RWPE1 (cell line): ENCODE measurements around the gene PTPRF.

ENCODE experiments used
- CTCF ChIA-PET: fragments of 350-600 bp; sonication (Branson Sonifier 250); formaldehyde crosslinking; extraction: SDS; loops from one replicate; lab custom pipeline; 2021; lab: Yijun Ruan, JAX
- POLR2A ChIA-PET: fragments of 400-600 bp; formaldehyde crosslinking; extraction: SDS; loops from one replicate; lab custom pipeline; 2020; ENCODE audit warnings: antibody characterized with exemption; ENCODE audit not compliant: low non-redundant PET; lab: Yijun Ruan, JAX
- DNase-seq: peaks from one replicate; pipeline ENCODE4 v3.0.0; 2012; ENCODE audit warnings: low spot score
- H3K27ac ChIP-seq: fragments of 450-650 bp; 2 replicates; pipeline ENCODE4 v1.5.1; 2017
- TF ChIP-seq, protein P1 (sequence below): fragments of 450-650 bp; conservative IDR thresholded peaks from 2 replicates; pipeline ENCODE4 v1.5.1; 2017; ENCODE audit warnings: low read depth, mild to moderate bottlenecking

The PTPRF gene

DNA sequence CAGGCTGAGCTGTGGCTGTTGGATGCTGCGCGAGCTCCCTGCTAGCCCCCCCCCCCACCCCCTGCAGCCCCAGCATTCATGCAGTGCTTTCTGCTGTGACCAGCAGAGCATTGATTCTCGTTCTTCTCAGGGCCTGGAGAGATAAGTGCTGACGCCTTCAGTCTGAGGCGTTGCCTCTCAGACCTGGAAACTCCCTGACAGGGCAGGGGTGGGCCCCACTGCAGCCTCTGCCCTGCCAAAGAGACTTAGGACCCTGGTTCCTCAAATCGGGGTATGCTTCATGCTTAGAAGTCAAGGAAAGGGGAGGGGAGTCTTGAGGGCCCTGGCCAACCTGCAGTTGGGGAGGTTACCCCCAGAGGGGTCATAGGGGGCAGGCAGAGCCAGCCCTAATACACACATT lies 38.5 kb downstream of the PTPRF start:
- ChIA-PET CTCF (no interaction called here), POLR2A (no interaction called here)
- peak overlapping the region; percentile 76 for H3K27ac ChIP-seq
- DNase-seq, result no peak
- TF ChIP-seq, protein P1, sequence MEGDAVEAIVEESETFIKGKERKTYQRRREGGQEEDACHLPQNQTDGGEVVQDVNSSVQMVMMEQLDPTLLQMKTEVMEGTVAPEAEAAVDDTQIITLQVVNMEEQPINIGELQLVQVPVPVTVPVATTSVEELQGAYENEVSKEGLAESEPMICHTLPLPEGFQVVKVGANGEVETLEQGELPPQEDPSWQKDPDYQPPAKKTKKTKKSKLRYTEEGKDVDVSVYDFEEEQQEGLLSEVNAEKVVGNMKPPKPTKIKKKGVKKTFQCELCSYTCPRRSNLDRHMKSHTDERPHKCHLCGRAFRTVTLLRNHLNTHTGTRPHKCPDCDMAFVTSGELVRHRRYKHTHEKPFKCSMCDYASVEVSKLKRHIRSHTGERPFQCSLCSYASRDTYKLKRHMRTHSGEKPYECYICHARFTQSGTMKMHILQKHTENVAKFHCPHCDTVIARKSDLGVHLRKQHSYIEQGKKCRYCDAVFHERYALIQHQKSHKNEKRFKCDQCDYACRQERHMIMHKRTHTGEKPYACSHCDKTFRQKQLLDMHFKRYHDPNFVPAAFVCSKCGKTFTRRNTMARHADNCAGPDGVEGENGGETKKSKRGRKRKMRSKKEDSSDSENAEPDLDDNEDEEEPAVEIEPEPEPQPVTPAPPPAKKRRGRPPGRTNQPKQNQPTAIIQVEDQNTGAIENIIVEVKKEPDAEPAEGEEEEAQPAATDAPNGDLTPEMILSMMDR, result no peak

DNA sequence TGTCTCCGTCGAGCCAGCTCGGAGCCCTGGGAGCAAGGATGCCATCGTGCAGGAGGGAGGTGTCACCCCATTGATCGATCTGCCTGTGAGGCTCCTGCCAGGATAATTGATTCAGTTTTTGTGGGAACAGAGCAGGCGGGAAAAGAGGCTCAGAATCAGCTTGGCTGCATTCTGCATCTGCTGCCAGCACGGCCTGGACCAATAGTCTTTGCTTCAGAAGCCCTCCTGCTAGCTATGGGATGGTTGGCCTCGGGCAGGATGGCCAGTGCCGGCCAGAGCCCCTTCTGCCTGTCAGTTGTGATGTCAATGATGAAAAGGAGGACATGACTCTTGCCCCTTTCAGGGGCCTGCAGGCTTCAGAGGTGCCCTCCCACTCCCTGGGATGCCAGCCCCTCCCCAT lies 39.6 kb downstream of the PTPRF start:
- CTCF ChIA-PET, result no interaction called here

DNA sequence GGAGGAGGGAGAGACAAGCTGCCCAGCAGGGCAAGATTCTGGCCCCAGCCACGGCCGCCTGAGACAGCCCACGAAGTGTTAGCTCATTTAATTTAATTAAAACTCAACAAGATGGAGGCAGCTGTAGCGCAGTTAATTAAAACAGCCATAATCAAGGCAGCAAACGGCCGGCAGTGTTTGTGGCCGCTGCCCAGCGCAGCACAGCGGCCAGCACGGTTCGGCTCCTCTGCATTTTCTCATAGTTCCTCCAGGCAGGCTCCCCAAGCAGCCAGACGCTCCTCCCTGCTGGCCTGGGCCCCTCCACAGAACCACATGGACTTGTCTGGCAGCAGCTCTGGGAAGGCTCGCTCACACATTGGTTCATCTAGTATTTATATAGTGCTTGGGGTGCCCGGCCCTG lies 40.0 kb downstream of the PTPRF start:
- peak overlapping the region; percentile 76 for H3K27ac ChIP-seq
- TF ChIP-seq, protein P1, result no peak
- CTCF ChIA-PET, result interaction anchor here (0.6 to 1.2 kb wide), 2 partner anchors 10 to 262 kb away, joined by 3 to 4 read pairs; no protein-coding TSS in a partner anchor
- POLR2A ChIA-PET, result no interaction called here
- no peak for DNase-seq

More for the DNA sequence above, 39.6 kb downstream of the PTPRF start:
- TF ChIP-seq, protein P1, result no peak
- H3K27ac ChIP-seq, result peak overlapping the region; percentile 76
- DNase-seq, result no peak
- POLR2A ChIA-PET, result no interaction called here

DNA sequence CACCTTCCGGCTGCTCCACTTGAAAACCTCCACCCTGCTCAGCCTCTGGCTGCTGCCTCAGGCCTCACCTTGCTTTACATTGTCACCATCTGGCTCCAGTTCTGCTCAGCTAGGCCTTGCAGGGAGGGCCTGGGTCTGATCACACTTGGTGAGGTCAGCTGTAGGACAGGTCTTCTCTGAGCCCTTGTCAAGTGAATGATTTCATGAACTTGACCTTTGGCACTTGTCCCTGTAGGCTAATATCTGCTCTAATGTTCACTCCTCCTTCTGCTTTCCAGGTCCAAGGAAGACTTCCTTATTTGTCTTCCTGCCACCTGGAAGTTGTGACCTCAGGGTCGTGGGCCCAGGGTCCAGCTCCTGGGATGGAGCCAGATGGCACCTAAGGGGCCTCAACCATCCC lies 41.4 kb downstream of the PTPRF start:
- ChIA-PET CTCF (interaction anchor here (0.8 kb wide), 1 partner anchor 14 kb away, joined by 6 read pairs; no protein-coding TSS in a partner anchor), POLR2A (no interaction called here)
- H3K27ac ChIP-seq, result peak overlapping the region; percentile 76
- no peak for DNase-seq
- TF ChIP-seq, protein P1, result no peak

DNA sequence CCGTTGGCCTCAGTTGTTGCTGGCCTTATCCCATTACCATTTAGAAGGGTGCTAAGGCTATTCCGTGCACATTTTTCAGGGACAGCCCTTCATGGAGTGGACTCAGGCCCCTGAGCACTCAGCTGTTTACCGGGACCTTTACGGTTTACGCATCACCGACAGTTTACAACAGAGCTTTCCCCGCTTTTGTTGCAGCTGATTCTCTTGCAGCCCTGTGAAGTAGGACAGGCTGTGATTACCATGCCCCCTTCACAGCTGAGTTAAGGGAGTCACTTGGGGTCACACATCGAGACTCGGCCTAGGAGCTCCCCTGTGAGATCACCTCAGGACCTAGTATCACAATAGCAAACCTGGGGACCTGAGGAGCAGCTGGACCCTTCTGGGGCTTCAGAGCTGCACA lies 41.9 kb downstream of the PTPRF start:
- TF ChIP-seq, protein P1, result no peak
- ChIA-PET POLR2A (no interaction called here), CTCF (interaction anchor here (0.8 kb wide), 1 partner anchor 14 kb away, joined by 6 read pairs; no protein-coding TSS in a partner anchor)

DNA sequence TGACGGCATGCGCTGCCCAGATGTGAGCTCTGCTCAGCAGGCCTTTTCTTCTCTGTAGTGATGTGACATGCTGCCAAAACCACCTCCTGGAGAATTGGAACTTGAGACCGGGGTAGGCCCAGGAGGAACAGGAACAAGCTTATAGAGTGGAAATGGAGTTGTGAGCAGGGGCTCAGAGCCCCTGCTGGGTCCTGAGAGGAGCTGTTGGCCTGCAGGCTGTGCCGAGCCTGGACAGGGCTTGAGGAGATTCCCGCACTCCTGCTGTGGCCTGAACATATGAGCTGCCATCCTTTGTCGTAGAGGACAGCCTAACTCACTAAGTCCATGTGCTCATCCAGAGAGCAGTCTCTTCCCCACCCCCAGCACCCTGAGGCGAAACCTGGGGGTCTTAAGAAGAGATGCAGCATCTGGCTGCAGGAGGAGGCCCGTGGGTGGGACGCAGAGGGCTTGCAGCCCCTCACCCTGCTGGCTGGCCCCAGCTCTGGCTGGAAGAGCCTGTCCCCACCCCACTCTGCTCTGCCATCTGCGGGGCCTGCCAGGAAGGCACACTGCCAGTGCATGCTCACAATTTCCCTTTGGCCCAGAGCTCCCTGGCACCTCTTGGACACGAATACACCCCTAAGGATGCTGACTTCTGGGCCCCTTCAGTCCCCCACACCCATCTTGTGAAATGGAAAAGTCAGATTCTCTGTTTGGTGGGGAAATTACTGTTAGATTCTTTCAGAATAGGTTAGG lies 42.5 kb downstream of the PTPRF start:
- TF ChIP-seq, protein P1, result no peak
- ChIA-PET POLR2A (no interaction called here), CTCF (no interaction called here)
- no peak for DNase-seq
- H3K27ac ChIP-seq, result peak overlapping the region; percentile 76

More for the DNA sequence above, 41.9 kb downstream of the PTPRF start:
- DNase-seq, result no peak
- H3K27ac ChIP-seq, result peak overlapping the region; percentile 76
